ENCODE data around the gene LRP1B.

LRP1B gene

GRCh38 chr2:141748616-141749015, 382.2 kb downstream of the LRP1B start:
- no peak for DNase-seq (ENCODE audit: low read depth)

GRCh38 chr2:141741652-141742051, 389.2 kb downstream of the LRP1B start:
- no peak for DNase-seq (ENCODE audit: low read depth)

DNA sequence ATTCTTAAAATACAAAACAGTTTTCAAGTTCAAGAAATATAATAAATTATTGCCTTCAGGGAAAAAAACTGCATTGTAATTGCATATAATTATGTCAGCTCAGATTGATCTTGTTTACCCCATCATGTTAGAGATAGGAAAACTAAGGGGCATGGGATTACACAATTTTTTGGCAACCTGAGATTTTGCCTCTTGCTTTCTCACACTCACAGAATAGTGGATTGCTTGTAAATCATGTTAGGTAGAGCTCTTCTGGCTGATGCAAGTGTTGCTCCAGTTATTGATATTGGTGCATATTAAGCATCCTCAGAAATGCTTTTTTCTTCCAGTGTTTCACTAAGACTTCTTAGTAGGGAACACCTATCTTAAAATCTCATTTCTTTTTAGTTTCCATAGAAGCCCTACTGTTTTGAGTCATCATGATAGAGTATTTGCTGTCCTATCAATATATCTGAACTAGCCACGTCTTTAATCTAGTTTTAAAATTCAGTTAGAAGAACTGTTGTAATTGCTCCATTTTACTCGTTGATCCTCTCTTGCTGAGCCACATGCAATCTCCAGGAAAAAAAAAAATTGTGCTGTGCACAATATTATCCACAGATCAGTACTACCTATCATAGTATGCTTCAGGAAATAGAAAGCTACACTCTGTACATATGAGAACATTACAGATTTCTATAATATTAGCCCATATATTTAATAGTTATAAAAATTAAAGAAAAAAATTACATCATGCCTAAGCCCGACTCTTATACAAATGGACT, 393.1 kb downstream of the LRP1B start:
- DNase-seq (ENCODE audit: low read depth), result no peak

- DNase-seq (ENCODE audit: low read depth), result no peak
These were observed 394.4 kb downstream of the LRP1B start for GRCh38 chr2:141736466-141736865.

GRCh38 chr2:141728886-141729285, 401.9 kb downstream of the LRP1B start:
- DNase-seq (ENCODE audit: low read depth), result no peak

DNA sequence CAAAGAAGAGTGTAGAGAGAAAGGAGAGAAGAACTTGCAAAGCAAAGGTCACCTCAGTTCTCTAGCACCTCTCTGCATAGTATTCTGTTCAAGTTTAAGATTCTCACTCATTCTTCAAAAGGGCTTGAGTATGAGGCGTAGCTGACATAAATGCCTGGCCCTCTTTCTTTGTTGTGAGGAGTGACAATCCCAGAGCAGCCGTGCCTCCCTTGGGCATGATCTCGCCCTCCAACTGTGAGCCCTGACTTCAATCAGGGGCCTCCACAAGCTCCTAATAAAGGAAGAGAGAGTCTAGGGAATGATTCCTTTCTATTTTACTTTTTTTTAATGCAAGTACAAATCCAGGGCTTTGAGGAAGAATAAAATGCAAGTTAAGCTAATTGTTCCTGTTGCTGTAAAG, 402.7 kb downstream of the LRP1B start:
- DNase-seq (ENCODE audit: low read depth), result no peak

GRCh38 chr2:141724426-141724825, 406.4 kb downstream of the LRP1B start:
- DNase-seq (ENCODE audit: low read depth), result no peak

GRCh38 chr2:141723814-141724213, 407.0 kb downstream of the LRP1B start:
- DNase-seq (ENCODE audit: low read depth), result no peak

DNA sequence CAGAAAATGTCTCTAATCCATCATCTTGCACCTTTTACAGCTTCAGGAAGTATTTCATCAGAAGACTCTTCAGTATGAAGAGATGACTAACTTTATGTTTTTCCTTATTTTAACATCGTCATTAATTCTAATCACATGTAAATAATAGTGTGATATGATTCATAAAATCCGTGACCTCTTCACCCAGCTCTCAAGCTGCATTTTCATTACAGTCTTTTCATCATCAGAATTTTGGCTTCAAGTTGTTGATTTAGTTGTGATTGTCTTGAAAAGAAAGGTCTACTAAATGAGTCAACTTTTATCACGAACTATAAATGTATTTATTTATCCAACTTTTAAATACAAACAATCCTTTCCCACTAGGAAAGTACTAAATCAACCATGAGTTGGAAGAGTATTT, 410.3 kb downstream of the LRP1B start:
- DNase-seq (ENCODE audit: low read depth), result no peak

DNA sequence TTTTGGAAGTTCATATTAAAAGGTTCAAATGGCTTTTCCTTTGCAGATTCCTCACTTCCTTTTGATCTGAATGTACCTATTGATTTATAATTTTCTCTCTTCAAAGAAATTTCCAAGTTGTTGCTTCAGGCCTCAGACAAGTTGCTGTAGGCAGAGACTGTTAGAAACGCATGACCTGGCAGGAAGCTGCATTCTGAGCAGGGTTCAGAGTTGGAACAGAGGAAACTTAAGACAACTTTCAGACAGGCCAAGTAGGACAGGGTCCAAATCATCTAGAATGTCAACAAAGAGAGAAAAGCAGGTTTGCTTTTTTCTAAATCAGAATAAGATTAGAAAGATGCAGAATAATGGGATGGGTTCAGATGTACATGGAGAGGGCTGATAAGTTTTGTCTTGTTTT, 416.3 kb downstream of the LRP1B start:
- no peak for DNase-seq (ENCODE audit: low read depth)

DNA sequence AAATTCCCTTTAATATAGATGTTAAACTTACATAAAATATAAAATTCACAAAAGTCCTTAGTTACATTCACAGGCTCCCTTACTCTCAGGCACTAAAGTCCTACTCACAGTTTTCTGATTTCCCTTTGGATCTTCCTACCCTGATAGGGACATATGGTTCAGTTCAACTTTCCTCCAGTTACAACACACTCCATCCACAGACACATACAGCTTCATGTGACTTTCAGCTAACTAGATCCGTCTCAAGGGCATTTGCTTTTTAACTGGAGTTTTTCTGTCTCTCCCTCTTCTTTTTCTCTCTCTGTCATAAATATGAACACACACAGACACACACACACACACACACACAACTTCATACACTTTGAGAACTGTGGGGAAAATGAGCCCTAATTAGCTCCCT, 419.2 kb downstream of the LRP1B start:
- no peak for DNase-seq (ENCODE audit: low read depth)

DNA sequence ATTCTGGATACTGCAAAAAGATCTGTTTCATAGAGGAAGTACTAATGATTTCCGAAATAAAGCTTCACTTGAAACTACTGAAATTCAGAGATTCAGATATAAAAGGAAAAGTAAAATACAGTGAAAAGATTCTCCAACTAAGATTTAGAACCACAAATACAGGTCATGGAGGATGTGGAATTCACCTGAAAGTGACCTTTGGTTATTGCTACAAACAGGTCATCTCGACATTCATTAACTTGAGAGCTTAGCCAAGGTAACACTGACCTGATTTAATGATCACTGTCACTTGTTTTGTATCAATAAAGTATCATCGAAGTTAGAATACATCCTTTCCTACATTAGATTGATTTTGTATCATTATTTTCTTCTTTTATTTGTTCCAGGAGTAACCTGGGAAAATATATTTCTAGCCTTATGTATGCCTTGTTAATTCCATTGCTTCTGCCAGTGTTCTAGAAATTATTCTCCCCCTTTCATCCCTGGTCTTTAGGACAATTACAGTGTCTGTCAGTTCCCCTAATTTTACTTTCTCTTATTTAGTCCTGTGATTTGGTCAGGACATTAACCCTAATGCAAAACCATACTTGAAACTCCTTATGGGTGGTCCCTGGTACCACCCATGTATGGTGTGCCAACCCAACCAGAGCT, 420.1 kb downstream of the LRP1B start:
- no peak for DNase-seq (ENCODE audit: low read depth)

DNA sequence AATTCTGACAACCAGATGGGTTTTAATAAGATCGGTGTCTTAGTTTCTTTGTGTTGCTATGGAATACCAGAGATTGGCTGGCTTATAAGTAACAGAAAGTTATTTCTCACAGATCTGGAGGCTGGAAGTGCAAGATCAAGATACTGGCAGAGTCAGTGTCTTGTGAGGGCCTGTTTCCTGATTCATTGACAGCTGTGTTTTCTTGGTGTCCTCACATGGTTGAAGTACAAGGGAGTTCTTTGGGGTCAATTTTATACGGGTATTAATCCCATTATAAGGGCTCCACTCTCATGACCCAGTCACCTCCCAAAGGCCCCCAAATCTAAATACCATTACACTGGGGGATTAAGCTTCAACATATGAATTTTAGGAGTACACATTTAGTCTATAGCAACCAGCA, 421.1 kb downstream of the LRP1B start:
- DNase-seq (ENCODE audit: low read depth), result no peak

DNA sequence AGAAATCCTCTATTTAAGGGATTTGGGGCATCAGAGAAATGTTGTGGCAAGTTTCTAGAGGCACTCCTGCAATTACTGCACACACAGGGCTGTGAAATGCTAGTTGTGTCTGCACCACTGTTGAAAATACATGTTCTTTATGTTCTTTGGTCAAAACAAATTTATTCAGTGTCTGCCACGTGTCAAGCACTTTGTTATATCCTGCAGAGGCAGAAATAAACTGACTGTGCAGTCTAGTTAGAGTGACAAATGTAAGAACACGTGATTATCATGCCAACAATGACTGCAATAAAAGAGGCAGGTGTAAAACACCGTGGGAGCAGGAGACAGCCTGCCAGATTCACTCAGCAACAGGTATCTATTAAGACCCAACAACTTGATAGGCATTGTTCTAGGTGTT, 423.3 kb downstream of the LRP1B start:
- no peak for DNase-seq (ENCODE audit: low read depth)

DNA sequence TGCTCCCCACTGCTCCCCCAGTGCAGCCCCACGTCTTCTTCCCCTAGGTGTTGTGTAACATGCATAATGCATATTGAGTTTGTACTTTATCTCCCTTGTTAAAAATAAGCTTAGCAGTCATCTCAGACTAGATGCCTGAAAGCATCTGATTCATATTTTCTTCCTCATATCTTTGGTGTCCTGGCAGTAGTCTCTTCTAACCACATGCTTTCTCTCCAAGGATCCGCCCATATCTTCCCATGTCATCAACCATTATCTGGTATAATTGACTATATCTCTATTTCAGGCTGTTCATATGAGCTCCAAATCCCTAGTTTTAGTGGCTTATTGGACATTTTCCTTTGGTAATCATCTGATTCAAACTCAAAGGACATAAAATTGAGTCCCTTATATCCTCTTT, 426.3 kb downstream of the LRP1B start:
- no peak for DNase-seq (ENCODE audit: low read depth)

DNA sequence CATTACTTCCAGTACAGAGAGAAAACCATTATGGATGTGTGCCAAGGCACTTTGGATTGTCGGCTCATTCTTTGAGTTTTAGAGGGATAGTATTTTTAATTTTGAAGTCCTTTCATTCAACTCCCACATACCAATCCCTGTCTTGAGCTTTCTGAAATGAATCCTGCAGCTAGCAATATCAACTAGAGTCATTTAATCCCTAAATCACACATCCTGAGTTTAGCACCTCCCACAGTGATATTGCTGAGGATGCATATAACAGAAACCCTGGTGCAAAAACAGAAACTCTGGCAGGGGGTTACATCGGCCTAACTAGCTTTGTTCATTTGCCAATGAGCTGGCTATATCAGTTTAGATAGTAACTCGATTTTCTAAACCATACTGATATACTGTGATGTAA, 427.3 kb downstream of the LRP1B start:
- no peak for DNase-seq (ENCODE audit: low read depth)

- DNase-seq (ENCODE audit: low read depth), result no peak
These were observed 429.2 kb downstream of the LRP1B start for GRCh38 chr2:141701618-141702017.

DNA sequence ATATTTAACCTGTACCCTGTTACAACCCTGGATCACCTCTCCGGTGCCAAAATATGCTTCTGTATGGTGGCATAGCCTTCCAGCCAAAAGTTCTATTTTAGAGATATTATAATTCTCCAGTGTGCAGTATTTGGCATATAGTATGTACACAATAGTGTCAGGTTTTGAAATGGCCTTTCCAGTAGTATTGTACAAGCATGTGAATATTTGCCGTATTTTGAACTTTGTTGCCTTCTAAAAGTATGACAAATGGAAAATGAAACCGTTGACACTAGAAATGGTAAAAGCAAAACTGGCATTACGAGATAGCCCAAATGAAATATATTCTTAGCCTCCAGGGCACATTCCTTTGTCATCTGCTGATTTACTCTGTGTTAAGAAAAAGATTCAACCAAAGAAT, 431.2 kb downstream of the LRP1B start:
- DNase-seq (ENCODE audit: low read depth), result no peak

GRCh38 chr2:141698500-141698899, 432.3 kb downstream of the LRP1B start:
- DNase-seq (ENCODE audit: low read depth), result no peak

- no peak for DNase-seq (ENCODE audit: low read depth)
These were observed 433.8 kb downstream of the LRP1B start for GRCh38 chr2:141697035-141697434.

DNA sequence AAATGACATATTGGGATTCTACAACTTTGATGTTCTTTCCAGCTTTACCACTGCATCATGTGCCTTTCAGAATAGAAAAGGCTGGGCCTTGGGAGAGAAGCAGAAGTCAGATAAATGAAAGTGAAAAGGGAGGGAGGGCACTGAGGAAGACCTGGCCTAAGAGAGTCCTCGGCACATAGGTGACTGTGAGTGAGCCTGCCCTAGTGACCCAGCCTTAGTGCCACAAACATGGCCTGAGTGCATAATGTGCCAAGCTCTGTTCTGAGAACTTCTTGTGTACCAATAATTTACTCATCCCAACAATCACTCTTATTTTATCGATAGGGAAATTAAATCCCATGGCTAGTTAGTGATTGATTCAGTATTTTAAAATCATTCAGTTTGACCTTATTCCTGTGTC, 436.6 kb downstream of the LRP1B start:
- DNase-seq (ENCODE audit: low read depth), result no peak

DNA sequence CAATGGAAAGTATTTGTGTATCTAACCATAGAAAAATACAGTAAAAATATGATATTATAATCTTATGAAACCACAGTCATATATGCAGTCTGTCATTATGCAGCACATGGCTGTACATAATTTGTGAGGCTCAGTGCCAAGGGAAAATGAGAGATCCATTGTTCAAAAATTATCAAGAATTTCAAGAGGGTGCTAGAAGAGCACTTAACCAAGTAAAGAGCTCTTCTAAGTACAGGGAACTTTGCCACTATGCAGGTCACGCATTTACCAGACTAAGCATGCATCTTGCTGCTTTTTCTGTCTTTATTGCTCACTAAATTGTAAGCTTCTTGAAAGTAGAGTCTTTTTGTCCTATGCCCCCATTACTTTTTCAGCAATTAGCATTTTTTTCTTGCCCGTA, 438.0 kb downstream of the LRP1B start:
- no peak for DNase-seq (ENCODE audit: low read depth)

DNA sequence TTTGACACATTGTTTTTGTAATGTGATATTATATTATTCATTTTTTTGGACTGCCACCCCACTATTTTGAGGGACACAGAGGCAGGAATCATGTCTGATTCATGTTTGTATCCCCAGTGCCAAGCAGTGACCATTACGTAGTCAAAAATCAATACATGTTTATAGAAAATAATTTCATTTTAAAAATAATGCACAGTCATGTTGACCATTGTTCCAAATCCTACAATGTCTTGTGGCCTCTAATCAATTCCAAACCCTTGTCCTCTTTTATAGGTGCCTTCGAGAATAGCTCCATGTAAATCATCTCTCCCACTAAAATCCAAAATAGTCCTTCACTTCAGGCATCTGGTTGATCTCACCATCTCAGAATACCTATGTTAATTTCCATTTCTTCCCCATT, 454.7 kb downstream of the LRP1B start:
- DNase-seq (ENCODE audit: low read depth), result no peak

- no peak for DNase-seq (ENCODE audit: low read depth)
These were observed 464.6 kb downstream of the LRP1B start for GRCh38 chr2:141666191-141666590.

Data from GM04503 (cell line).